Epithelial cell of prostate (primary cell): ENCODE results near the gene LANCL2.

Experiments used
- DNase-seq: peaks from one replicate; pipeline ENCODE4 v3.0.0-alpha.2; 2011; ENCODE audit warnings: low read depth, low spot score
- H3K27ac ChIP-seq: fragments of 450-650 bp; 2 replicates; pipeline ENCODE4 v1.5.1; 2017; ENCODE audit warnings: mild to moderate bottlenecking

The LANCL2 gene

DNA sequence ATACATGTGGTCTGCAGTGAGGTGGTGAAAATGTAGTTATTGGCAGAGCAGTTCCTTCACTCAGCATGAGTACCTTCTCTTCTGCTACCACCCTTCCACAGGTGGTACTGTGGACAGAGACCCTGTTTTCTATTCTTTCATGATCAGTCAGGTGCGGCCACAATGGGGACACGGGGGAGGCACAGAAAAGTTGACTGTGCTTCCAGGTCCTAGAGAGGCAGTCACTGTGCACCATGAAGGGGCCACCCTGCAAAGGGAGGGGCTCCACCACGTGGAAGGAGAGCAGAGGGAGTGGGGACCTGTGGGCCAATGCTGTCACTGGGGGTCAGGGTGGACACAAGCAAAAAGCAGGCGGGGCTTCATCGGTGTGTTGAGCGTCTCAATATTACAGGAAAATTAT is 3.6 kb upstream of the LANCL2 start:
- no peak overlapping the region for H3K27ac ChIP-seq
- no peak for DNase-seq

DNA sequence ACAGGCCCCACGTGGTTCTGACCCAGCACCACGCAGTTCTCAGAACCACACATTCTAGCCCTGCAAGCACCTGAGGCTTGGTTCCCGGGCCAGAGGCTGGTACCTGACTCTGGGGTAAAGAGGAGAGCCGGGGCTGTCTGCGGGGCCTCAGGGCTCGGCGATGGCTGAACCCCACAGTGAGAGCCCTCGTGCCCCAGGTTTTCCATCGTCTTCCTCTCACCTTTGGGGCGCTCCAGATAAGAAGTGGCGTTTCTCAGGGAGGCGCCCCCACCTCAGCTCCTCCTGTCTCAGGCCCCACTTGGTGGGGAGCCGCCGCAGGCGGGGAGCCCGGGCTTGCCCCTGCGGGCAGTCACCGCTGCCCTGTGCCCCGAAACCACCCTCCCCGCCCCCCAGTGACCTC is 2.2 kb upstream of the LANCL2 start:
- H3K27ac ChIP-seq = no peak overlapping the region
- no peak for DNase-seq

DNA sequence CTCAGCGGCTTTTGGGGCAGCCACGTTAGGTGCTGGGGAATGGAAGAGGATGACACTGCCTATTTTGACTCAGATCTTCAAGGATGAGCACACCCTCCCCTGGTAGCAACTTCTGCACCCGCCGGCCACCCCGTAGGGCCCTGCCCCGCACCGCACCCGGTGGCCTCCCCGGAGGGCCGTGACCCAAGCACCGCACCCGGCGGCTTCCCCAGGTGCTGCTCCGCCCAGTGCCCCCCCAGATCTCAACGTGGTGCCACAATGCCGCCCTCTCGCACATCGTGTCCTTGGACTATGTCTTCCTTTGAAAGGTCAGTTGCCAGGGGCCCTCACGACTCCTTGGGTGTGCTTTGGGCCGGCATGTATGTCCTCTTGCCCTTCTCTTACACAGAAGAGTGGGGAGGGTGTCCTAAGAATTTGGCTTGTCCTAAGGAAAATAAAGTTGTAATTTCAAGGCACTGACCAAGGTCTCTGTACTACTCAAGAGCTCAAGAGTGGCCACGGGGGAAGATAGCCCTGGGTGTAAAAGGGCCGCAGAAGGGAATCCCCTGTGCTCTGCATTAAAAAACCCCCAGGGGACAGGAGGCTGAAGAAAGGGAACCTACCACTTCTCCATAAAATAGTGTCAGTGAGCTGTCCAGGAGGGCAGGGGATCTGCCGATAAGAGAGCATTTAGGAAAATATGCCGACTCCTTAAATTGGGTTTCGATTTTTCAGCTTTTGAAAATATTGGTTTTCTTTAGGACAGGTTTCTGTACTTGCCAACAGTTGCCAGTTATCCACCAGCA is 1.6 kb upstream of the LANCL2 start:
- no peak overlapping the region for H3K27ac ChIP-seq

DNA sequence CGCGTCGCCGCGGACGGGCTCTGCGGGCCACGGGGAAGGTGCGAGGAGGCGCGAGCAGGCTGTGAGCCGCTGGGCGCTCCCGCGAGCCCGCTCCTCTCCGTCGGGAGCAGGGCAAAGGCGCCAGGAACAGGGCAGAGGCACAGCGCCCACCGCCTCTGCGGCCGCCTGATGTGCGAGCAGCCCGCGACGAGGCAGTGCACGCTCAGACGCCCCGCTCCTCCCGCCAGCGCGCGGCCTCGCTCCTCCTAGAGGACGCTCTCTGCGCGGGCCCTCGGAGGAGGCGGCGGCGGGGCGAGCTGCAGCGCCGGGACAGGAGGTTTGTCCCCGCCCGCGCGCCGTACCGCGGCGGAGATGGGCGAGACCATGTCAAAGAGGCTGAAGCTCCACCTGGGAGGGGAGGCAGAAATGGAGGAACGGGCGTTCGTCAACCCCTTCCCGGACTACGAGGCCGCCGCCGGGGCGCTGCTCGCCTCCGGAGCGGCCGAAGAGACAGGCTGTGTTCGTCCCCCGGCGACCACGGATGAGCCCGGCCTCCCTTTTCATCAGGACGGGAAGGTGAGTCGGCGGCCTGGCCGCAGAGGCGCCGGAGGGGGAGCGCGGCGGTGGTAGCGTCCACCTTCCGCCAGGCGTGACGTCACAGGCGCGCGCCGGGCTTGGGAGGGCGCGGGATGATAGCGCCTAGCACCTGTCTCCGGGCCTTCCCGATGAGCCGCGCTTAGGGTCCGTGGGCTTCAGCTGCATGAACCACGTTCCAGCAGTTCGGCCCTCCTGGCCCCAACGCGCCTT is 731 bp downstream of the LANCL2 start:
- peak overlapping the region; percentile 85 for H3K27ac ChIP-seq
- DNase-seq = peak; percentile 85

More for the DNA sequence above, 1.6 kb upstream of the LANCL2 start:
- DNase-seq = no peak

DNA sequence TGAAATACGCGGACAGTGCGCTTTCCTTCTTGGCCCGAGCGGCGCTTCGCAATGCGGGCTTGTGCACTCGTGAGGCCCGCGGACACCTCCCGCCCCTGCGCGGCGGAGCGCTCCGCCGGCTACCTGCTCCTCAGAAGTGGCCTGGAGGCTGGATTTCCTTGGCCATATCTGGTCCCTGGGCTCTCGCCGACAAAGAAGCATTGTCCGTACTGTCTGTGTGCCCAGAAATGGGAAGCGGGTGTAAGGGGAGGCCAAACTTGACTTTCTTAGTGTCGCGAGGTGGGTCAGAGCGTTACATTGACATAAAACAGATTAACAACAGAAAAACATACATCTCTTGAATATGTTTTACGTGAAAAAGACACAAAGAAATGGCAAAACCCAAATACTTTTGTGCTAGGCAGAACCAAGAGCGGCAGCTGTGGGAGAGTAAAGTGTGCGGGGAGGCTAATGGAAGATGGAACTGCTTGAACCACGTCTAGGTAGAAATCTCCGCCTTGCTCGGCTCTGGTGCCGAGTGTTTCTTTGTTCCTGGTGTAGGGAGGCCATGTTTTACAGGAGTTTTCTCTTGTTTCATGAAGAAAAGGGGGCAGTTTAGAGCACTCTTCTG is 1.4 kb downstream of the LANCL2 start:
- peak overlapping the region; percentile 85 for H3K27ac ChIP-seq
- DNase-seq = no peak

DNA sequence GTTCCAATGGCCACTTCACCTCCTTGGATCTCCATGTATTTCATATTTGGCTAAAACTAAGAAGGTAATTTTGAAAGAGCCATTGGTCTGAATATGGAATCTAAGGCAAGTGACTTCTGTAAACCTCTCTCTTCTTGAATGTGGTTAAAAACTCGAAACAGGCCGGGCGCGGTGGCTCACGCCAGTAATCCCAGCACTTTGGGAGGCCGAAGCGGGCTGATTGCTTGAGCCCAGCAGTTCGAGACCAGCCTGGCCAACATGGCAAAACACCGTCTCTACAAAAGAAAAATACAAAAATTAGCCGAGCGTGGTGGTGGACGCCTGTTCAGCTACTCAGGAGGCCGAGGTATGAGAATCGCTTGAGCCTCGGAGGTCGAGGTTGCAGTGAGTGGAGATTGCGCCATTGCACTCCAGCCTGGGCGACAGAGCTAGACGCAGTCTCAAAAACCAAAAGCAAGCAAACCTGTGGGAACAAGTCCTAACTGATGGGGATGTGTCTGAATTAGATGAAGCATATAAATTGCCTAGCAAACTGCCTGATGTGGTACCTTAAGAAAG is 2.2 kb downstream of the LANCL2 start:
- no peak for DNase-seq
- peak overlapping the region; percentile 85 for H3K27ac ChIP-seq

DNA sequence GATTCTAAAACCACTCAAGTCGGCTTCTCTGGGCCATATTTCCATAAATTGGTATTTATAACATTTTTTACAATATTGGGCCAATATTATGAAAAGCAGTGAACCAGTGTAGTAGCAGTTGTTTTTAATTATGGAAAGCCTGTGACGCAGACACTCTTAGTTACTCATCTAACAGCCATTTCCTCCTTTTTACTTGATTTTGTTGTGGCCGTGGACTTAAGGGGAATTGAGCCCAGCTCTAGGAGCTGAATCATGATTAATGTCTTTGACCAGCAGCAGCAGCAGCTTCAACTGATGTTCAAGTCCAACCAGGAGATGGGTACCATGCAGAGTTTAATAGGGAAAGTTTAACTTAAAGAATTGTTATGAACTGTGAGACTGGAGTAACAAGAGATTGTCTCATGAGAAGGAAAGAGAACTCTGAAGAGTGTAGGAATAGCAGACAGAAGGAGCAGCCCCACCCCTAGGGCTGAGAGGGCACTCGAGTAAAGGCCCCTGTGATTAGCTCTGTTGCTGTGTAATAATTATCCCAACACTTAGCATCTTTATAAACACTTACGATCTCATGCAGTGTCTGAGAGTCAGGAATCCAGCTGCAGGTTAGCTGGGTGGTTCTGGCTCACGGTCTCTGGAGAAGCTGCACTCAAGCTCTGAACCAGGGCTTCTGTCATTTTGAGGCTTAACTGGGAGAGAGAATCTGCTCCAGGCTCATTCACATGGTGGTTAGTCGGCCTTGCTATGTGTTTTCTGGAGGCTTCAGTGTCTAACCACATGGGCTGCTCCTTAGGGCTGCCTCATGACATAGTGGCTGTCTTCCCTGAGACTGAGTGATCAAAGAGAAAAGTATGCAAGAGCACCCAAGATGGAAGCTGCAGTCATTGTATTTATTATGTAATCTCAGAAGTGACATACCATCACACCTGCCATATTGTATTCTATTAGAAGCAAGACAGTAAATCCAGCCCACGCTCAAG is 4.6 kb downstream of the LANCL2 start:
- no peak for DNase-seq
- H3K27ac ChIP-seq = no peak overlapping the region

DNA sequence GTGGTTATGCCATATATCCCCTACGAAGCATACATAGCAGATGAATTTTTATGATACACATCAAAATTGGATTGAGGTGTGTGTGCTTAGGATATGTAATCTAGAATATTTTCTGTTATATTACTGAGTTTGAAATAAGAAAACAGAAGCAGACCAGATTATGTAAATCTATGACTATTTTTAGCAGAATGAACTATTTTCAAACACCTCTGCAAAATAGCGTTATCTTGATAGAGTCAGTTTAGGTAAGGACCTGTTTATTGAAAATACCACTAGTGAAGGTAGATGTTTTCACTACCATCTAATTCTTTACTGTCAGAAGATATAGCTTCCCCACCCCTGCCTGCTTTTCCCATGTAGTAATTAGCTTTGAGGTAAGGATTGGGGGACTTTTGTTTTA is 9.1 kb downstream of the LANCL2 start:
- H3K27ac ChIP-seq = no peak overlapping the region
- DNase-seq = no peak

DNA sequence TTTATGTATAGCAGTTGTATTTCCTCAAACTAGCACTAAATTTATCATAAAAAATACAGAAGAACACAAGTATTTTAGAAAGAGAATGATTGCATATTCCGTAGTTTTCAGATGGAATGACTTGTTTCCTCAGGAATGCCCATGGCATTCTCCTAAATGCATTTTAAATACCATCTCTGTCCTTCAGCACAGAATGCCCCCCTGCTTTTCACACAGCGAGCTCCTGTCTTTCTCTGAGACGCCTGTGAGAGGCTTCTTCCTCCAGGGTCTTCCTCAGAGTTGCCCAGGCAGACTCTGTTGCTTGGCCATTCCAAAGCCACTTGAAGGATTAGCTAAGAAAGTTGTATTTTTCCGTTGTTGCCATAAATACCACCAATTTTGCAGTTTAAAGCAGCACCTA is 10.1 kb downstream of the LANCL2 start:
- no peak for DNase-seq
- H3K27ac ChIP-seq = no peak overlapping the region

DNA sequence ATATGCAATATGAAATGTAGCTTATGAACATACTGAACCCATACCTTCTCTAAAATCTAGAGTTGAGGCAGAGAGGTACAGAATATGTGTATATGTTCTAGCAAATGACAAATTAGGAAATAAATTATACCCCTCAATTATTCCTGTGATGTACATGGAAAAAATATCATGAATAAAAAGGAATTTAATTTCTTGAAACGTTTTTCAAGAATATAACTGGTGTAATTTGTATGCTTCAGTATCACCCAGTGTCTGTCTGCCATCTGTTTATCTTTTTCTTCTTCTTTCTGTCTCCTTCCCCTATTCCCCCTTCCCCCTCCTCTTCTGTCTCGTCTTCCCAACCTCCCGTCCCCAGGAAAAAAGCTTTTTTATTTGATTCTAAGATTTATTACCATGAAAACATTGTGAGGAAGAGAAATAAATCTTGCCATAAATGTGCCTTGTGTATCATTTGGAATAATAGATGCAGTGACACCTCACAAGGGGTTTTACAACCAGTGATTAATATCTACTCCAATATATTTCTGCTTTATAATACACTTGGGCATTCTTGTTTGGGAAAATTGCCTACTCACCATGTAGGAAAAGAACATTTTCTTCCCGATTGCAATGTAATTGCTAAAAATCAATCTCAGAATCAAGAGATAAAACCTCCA is 12.2 kb downstream of the LANCL2 start:
- H3K27ac ChIP-seq = no peak overlapping the region
- DNase-seq = no peak

DNA sequence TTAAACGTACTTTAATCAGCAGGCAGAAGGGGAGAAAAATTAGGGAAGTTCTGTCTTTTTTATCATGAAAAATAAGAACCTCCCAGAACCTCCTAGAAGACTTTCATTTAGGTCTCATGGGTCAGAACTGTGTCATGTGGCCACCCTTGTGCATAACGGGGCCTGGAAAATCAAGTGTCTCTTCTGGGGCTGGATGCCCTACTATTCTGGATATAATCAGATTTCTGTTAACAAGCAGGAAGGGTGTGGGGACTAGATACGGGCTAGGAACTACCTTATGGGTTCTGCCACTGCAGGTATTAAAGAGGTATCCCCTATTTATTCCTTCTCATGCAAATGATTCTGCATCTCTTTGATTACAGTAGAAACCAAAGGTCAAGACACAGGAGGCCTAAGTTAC is 14.1 kb downstream of the LANCL2 start:
- no peak overlapping the region for H3K27ac ChIP-seq
- DNase-seq = no peak

DNA sequence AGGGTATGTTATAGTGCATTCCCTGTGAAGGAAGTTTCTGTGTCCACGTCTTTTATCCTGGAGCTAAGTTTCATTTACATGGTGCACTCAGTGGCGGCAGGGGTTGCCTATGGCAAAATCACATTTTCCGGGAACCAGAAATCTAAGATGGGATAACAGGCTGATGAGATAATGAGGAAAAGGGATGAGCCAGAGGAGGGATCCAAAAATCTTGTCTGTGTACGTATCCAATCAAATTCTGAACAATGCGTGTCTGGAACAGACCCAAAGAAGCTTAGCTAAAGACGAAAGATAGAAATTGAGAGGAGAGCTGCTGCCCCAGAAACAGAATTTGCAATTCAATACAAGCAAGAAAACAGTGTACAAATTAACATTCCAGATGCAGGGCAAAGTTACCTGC is 16.1 kb downstream of the LANCL2 start:
- DNase-seq = no peak
- no peak overlapping the region for H3K27ac ChIP-seq

DNA sequence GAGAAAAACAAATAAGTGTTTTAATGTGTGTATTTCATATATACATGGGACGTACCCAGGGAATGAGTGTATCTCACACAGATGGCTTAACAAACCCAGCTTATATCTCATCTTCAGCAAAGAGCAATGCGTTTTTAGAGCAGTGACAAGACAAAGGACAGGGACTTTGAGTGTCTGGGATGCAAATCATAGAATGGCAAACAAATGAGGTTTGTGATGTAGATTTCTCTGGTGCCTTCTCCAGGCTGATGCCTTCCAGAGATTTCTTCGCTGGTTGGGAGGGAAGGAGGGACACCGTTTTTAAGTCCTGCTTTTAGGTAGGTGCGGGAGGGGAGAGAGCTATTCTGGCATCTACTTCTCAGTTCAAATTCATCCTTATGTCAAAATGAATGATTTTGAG is 16.6 kb downstream of the LANCL2 start:
- H3K27ac ChIP-seq = no peak overlapping the region
- no peak for DNase-seq

DNA sequence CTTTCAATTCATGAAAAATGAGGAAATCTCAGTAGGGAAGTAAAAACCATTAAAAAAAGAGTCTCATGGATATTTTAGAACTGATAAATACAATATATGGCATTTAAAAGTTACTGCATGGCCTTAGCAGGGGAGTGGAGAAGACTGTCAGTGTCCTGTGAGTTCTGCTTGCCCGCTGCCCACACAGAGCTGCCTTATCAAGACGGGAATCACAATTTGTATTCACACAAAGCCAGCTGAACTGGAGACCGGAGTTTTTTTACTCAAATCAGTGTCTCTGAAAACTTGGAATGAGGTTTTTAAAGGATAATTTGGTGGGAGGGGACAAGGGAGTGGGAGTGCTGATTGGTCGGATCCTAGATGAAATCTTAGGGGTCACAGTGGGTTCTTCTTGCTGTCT is 17.1 kb downstream of the LANCL2 start:
- no peak overlapping the region for H3K27ac ChIP-seq
- no peak for DNase-seq

DNA sequence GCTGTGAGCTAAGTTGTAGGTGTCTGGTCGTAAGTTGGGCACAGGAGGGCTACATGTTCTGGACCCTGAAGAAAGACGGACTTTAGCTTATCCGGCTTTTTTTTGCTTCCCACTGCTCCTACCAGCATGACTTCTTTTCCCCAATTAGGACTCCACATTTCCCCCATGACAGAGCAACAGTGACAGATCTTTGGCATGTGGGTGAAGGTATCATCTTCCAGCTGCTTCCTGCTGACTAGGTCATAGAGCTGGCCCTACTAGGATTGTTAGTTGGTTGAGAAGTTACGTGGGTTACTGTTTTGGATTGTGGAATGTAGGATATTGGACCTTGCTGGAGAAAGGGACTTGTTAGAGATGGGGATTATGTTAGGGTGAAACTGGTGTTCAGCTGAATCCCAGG is 21.4 kb downstream of the LANCL2 start:
- no peak overlapping the region for H3K27ac ChIP-seq
- DNase-seq = no peak

DNA sequence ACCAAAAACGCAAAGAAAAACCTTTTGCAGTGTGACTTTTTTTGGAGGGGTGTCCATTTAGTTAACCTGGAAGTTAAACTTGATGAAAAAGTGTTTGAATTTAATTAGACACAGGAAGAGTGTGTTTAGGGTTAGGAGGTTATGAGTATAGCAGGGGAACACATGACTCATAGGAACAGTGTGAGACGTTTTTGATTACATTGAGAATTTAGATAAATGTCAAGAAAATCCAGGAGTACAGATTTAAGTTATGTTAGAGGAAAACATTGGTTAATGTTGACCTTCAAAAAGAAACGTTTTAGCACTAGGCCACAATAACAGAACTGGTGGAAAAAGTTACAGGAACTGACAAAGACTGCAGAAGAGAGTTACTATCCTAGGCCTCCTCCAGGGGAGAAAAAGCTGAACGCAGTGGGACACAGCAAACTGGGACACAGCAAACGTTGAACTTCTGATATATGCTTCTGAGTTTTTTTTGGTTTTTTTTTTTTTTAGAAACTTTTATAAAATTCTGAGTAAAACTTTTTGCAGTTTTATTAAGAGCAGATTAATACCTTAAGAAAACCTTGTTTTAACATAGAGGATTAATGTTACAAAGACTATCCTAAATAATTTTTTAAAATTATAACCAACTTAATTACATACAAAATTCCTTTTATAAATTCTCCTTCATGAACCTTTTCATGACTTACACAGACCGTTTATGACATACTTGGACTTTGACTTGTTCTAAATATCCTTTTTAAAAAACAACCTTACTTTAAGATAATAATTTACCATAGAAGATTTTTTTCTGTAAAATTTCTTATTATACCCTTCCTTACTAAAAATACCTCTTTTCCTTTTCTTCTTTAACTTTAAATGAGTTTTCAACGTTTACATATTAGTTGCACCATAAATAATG is 22.2 kb downstream of the LANCL2 start:
- no peak overlapping the region for H3K27ac ChIP-seq

DNA sequence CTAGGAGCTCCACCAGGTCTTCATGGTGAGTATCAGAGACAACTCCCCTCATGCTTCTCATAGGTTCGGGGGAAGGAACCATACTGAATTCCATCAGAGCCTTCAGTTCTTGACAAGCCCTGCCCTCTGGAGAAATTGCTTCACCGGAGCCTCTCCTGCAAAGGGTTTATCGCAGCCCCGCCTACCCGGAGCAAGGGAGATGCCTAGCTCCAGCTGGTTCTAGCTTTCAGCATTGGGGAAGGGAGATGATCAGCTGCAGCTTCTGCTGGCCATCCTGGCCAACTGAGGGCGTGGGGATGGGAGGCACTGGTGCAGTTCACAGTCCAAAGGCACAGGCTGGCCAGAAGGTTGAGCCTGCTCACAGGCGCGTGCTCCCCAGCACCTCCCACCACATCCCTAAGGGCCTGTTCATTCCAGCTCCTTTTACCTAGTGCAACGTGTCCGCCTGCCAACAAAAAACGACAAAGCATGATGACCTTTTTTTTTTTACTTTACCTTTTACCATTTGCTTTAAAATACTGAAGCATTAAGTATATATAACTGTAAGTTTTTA is 31.2 kb downstream of the LANCL2 start:
- DNase-seq = no peak
- H3K27ac ChIP-seq = no peak overlapping the region

More for the DNA sequence above, 22.2 kb downstream of the LANCL2 start:
- DNase-seq = no peak

DNA sequence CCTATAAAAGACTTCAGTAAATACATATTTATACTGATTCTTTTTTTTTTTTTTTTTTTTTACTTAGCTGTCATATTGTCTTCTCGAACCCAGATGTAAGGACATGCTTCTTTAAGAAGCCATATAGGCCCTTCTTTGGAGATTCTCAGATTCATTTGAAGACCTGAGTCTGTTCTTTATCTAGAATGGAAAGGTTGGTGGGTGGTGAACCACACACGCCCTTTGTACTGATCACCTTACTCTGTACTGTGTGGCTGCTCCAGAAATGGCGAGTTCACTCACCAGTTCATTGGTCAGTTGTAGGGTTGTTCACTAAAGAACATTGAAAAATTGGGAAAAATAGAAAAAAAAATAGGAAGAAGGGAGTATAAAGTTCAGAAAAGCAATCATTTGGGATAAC is 32.5 kb downstream of the LANCL2 start:
- H3K27ac ChIP-seq = no peak overlapping the region
- no peak for DNase-seq
